Measurements from ENCODE around the gene EMILIN2.

GRCh38 chr18:2913398-2914005, 66.7 kb downstream of the EMILIN2 start:
- TF ChIP-seq POLR2A (IDR thresholded peaks at IDR 0.05; ENCODE audit: low read depth, low read length) = no peak
- TF ChIP-seq, protein P1, sequence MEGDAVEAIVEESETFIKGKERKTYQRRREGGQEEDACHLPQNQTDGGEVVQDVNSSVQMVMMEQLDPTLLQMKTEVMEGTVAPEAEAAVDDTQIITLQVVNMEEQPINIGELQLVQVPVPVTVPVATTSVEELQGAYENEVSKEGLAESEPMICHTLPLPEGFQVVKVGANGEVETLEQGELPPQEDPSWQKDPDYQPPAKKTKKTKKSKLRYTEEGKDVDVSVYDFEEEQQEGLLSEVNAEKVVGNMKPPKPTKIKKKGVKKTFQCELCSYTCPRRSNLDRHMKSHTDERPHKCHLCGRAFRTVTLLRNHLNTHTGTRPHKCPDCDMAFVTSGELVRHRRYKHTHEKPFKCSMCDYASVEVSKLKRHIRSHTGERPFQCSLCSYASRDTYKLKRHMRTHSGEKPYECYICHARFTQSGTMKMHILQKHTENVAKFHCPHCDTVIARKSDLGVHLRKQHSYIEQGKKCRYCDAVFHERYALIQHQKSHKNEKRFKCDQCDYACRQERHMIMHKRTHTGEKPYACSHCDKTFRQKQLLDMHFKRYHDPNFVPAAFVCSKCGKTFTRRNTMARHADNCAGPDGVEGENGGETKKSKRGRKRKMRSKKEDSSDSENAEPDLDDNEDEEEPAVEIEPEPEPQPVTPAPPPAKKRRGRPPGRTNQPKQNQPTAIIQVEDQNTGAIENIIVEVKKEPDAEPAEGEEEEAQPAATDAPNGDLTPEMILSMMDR (IDR thresholded peaks at IDR 0.05; ENCODE audit: extremely low read depth in 1 of 2, insufficient read depth in 1 of 2, low read depth in 1 of 2, low read length in 2 of 2) = no peak
